ENCODE results near the gene ZNF618.
A peak's percentile ranks its signal among the peaks of the same experiment; 100 is the strongest.

ZNF618 gene

GRCh38 chr9:113950195-113951031 is 74.3 kb downstream of the ZNF618 start:
- H3K4me3 ChIP-seq (ENCODE audit: low read depth, low read length) = no peak overlapping the region
- no peak for DNase-seq (ENCODE audit: low read depth)

DNA sequence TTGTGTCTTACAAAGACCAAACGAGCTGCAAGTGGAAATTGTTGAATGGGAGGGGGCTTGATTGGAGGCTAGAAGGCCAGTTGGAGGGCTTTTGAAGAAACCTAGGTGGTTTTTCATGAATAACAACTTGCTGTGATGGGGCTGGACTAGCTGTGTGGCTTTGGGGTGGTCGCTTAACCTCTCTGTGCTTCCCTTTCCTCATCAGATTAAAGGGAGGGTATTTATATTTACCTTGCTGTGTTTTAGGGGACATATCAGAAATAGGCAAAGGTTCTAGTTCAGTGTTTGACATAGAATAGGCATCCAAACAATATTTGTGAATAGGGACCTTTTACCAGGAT is 74.9 kb downstream of the ZNF618 start:
- H3K4me3 ChIP-seq (ENCODE audit: low read depth, low read length) = no peak overlapping the region
- DNase-seq (ENCODE audit: low read depth) = no peak

- DNase-seq (ENCODE audit: low read depth) = no peak
- H3K4me3 ChIP-seq (ENCODE audit: low read depth, low read length) = no peak overlapping the region
Observed at GRCh38 chr9:113952676-113953075, 76.6 kb downstream of the ZNF618 start.

GRCh38 chr9:113953531-113953930 is 77.4 kb downstream of the ZNF618 start:
- no peak overlapping the region for H3K4me3 ChIP-seq (ENCODE audit: low read depth, low read length)
- DNase-seq (ENCODE audit: low read depth) = peak; percentile 31

DNA sequence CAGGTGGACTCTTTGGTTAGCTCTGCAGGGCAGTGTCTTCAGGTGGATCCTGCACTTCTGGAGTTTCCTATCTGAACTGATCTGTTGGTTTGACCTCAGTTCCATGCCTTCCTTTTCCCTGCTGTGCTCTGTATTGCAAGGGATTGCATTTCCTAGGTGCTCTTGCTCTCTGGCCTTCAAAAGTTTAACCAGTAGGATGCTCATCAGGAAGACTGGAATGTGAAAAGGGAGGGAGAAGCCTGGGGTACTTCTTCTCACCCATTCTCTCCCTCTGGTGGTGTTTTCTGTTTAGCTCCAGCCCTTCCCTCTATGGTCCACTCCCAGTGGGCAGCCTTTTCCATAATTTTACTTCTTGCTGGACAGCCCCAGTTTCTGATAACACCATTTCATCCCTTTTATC is 78.5 kb downstream of the ZNF618 start:
- no peak for DNase-seq (ENCODE audit: low read depth)
- no peak overlapping the region for H3K4me3 ChIP-seq (ENCODE audit: low read depth, low read length)

GRCh38 chr9:113955076-113955752 is 79.1 kb downstream of the ZNF618 start:
- peak; percentile 62 for DNase-seq (ENCODE audit: low read depth)
- H3K4me3 ChIP-seq (ENCODE audit: low read depth, low read length) = no peak overlapping the region

DNA sequence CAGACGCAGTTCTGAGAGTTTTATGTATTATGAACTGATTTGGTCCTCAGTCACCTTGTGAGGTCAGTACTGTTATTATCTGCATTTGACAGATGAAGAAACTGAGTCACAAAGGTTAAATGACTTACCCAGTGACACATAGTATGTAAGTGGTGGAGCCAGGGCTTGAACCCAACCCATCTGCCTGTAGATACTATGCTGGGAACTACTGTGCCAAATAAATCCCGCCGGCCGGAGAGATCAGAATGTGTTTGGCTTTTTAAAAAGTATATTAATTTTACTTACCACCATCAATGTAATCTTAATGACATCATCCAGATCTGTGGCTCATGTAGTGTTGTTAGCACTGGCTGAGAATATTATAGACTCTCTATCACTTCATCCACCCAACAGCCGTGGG is 80.8 kb downstream of the ZNF618 start:
- no peak overlapping the region for H3K4me3 ChIP-seq (ENCODE audit: low read depth, low read length)

DNA sequence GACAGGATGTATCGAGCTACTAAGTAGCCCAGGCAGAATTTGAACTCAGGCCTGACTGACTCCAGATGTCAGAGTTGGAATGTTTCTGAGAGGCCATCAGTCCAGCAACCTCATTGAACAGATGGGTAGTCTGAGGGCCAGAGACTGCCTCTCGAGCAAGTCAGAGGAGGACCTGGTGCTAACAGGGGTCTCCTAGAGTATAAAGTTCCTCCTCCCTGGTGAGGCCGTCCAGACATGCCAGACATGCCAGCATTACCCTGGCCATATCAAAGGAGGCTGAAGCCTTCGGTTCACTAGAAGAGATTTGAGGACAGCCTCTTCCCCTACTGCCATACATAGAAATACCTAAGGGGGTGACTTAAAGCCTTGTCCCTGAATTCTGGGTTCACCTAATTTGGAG is 81.2 kb downstream of the ZNF618 start:
- DNase-seq (ENCODE audit: low read depth) = no peak
- H3K4me3 ChIP-seq (ENCODE audit: low read depth, low read length) = no peak overlapping the region

More for the DNA sequence above, 80.8 kb downstream of the ZNF618 start:
- no peak for DNase-seq (ENCODE audit: low read depth)

- peak; percentile 73 for DNase-seq (ENCODE audit: low read depth)
- H3K4me3 ChIP-seq (ENCODE audit: low read depth, low read length) = peak overlapping the region; percentile 4
Observed at GRCh38 chr9:113957821-113958341, 81.8 kb downstream of the ZNF618 start.

- H3K4me3 ChIP-seq (ENCODE audit: low read depth, low read length) = no peak overlapping the region
- no peak for DNase-seq (ENCODE audit: low read depth)
Observed at GRCh38 chr9:113958556-113958955, 82.4 kb downstream of the ZNF618 start.

- no peak for DNase-seq (ENCODE audit: low read depth)
- no peak overlapping the region for H3K4me3 ChIP-seq (ENCODE audit: low read depth, low read length)
Observed at GRCh38 chr9:113960768-113961167, 84.7 kb downstream of the ZNF618 start.

- H3K4me3 ChIP-seq (ENCODE audit: low read depth, low read length) = no peak overlapping the region
- no peak for DNase-seq (ENCODE audit: low read depth)
Observed at GRCh38 chr9:113962396-113962795, 86.3 kb downstream of the ZNF618 start.

DNA sequence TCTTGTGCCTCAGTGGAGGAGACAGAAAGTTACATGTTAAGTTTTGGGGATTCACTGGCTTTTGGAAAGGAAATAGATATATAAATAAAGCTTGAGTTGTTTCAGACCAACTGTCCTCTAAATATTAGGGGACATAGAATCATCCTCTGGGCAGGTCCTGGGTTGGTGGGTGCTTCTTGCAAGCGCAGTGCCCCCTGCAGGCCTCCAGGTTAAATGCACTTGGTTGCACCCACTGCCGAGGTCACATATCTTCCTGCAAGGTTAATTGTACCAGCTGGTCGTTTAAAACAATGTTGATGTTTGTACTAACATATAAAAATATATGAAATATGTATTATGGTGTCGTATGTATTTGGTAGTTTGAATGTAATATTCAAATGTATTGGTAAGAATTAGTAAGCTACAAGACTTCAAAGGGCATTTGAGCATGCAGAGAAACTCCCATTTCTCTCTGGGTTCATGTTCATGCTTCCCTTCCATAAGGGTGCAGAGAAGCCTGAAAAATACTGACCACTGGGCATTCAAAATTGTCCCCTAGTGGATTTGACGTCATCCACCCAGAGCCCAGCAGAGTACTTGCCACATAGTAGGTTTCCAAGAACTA is 87.0 kb downstream of the ZNF618 start:
- no peak for DNase-seq (ENCODE audit: low read depth)

GRCh38 chr9:113963696-113964494 is 87.8 kb downstream of the ZNF618 start:
- DNase-seq (ENCODE audit: low read depth) = no peak
- H3K4me3 ChIP-seq (ENCODE audit: low read depth, low read length) = no peak overlapping the region

More for the DNA sequence above, 87.0 kb downstream of the ZNF618 start:
- H3K4me3 ChIP-seq (ENCODE audit: low read depth, low read length) = no peak overlapping the region

GRCh38 chr9:113964495-113965170 is 88.5 kb downstream of the ZNF618 start:
- no peak for DNase-seq (ENCODE audit: low read depth)
- H3K4me3 ChIP-seq (ENCODE audit: low read depth, low read length) = no peak overlapping the region

DNA sequence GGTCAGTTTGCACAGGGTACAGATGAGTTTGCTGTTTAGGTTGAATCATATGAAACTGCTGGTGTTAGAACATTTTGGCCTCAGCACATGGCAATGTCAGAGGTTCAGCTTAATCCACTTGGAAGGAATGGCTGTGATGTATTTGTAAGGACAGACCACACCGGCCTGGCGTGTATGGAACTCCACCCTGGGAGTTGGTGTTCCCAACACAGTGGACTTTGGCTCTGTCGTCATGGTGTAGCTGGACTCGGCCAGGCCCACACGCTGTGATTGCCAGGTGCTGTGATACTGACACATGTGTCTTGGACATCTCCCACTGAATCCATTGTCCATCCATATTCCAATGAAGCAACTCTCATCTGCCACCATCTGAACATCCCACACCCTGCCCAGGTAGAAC is 90.3 kb downstream of the ZNF618 start:
- H3K4me3 ChIP-seq (ENCODE audit: low read depth, low read length) = no peak overlapping the region
- DNase-seq (ENCODE audit: low read depth) = no peak

- H3K4me3 ChIP-seq (ENCODE audit: low read depth, low read length) = no peak overlapping the region
- no peak for DNase-seq (ENCODE audit: low read depth)
Observed at GRCh38 chr9:113967380-113967779, 91.3 kb downstream of the ZNF618 start.

GRCh38 chr9:113969343-113969742 is 93.2 kb downstream of the ZNF618 start:
- H3K4me3 ChIP-seq (ENCODE audit: low read depth, low read length) = no peak overlapping the region
- DNase-seq (ENCODE audit: low read depth) = no peak

DNA sequence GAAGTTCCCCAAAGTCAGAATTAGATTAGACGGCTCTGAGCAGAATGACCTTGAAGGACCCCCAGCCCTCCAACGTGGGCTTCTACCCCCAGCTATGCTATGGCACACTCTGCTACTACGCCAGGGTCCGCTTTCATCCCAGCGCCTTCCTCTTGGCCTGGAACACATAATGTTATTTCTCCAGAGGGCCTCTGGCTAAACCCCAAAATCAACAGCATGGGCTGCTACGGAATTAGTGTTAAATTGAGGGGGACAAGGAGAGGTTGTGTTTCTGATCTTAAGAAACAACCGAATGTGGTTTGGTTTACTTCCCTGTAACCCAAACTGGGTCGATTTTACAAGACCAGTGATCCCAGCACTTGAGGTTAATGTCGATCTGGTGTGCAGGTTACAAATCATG is 97.1 kb downstream of the ZNF618 start:
- no peak for DNase-seq (ENCODE audit: low read depth)
- H3K4me3 ChIP-seq (ENCODE audit: low read depth, low read length) = no peak overlapping the region

Measured in skeletal muscle cell (primary cell).